SIG-M5 (cell line): ENCODE measurements around the gene CEACAM21.

Source experiments
- DNase-seq: peaks from one replicate; lab custom pipeline; 2025; lab: John Stamatoyannopoulos, UW

CEACAM21 gene

GRCh38 chr19:41619018-41619556 lies 43.1 kb downstream of the CEACAM21 start:
- DNase-seq, result no peak

- DNase-seq, result no peak
Observed at GRCh38 chr19:41620171-41620570, 44.2 kb downstream of the CEACAM21 start.

- no peak for DNase-seq
Observed at GRCh38 chr19:41621226-41621625, 45.3 kb downstream of the CEACAM21 start.

- DNase-seq, result no peak
Observed at GRCh38 chr19:41621654-41622053, 45.7 kb downstream of the CEACAM21 start.

GRCh38 chr19:41623360-41623759 lies 47.4 kb downstream of the CEACAM21 start:
- DNase-seq, result no peak

- DNase-seq, result no peak
Observed at GRCh38 chr19:41624515-41624914, 48.5 kb downstream of the CEACAM21 start.

GRCh38 chr19:41624937-41625336 lies 49.0 kb downstream of the CEACAM21 start:
- DNase-seq, result no peak

- no peak for DNase-seq
Observed at GRCh38 chr19:41626278-41626677, 50.3 kb downstream of the CEACAM21 start.

GRCh38 chr19:41626877-41627276 lies 50.9 kb downstream of the CEACAM21 start, which contains the start of gene CEACAM4:
Gene CEACAM4, minus strand, starts transcription at chr19:41627074. Its CDS starts 111 bp downstream, at chr19:41626963.
- DNase-seq, result no peak

- DNase-seq, result no peak
Observed at GRCh38 chr19:41627966-41628675, 52.2 kb downstream of the CEACAM21 start.
